ENCODE data around the gene AIFM2.
A peak's percentile ranks its signal among the peaks of the same experiment; 100 is the strongest.
"Not testable (repeated sequence)": the region's sequence is repeated elsewhere in the genome, so short reads cannot be mapped to it uniquely, and the experiment has no call there.

Gene AIFM2

GRCh38 chr10:70132098-70133029 is at the start of gene AIFM2:
Gene AIFM2, minus strand, starts transcription at chr10:70132825. Its CDS starts 8,741 bp downstream, at chr10:70124084.
- DNase-seq = no peak

GRCh38 chr10:70179209-70179608 is 46.6 kb upstream of the AIFM2 start:
- not testable (repeated sequence) for DNase-seq

- DNase-seq = no peak
These were observed 45.6 kb upstream of the AIFM2 start for GRCh38 chr10:70178139-70178725.

- DNase-seq = no peak
These were observed 43.8 kb upstream of the AIFM2 start for GRCh38 chr10:70176441-70176840.

GRCh38 chr10:70175516-70175915 is 42.9 kb upstream of the AIFM2 start:
- no peak for DNase-seq

- DNase-seq = no peak
These were observed 41.6 kb upstream of the AIFM2 start for GRCh38 chr10:70174058-70174741.

GRCh38 chr10:70169649-70170364 is 37.2 kb upstream of the AIFM2 start:
- DNase-seq = no peak

GRCh38 chr10:70169011-70169410 is 36.4 kb upstream of the AIFM2 start:
- DNase-seq = no peak

- DNase-seq = no peak
These were observed 34.6 kb upstream of the AIFM2 start for GRCh38 chr10:70167246-70167645.

GRCh38 chr10:70166394-70166793 is 33.8 kb upstream of the AIFM2 start:
- DNase-seq = no peak

GRCh38 chr10:70164163-70164562 is 31.5 kb upstream of the AIFM2 start:
- DNase-seq = no peak

- DNase-seq = no peak
These were observed 30.8 kb upstream of the AIFM2 start for GRCh38 chr10:70163448-70163847.

- DNase-seq = no peak
These were observed 30.2 kb upstream of the AIFM2 start for GRCh38 chr10:70162892-70163201.

- DNase-seq = no peak
These were observed 29.7 kb upstream of the AIFM2 start for GRCh38 chr10:70162151-70162891.

GRCh38 chr10:70160798-70161197 is 28.2 kb upstream of the AIFM2 start:
- no peak for DNase-seq

- DNase-seq = not testable (repeated sequence)
These were observed 26.7 kb upstream of the AIFM2 start for GRCh38 chr10:70159366-70159765.

GRCh38 chr10:70158113-70158512 is 25.5 kb upstream of the AIFM2 start:
- no peak for DNase-seq

GRCh38 chr10:70155255-70155838 is 22.7 kb upstream of the AIFM2 start:
- no peak for DNase-seq

GRCh38 chr10:70148516-70148915 is 15.9 kb upstream of the AIFM2 start:
- DNase-seq = no peak

GRCh38 chr10:70147259-70147625 is 14.6 kb upstream of the AIFM2 start:
- no peak for DNase-seq

- DNase-seq = peak; percentile 63 to 80
These were observed 14.0 kb upstream of the AIFM2 start, which contains the start of gene TYSND1 for GRCh38 chr10:70146489-70147258. Gene TYSND1, minus strand, starts transcription at chr10:70146700. Its CDS starts 114 bp downstream, at chr10:70146586.

Measured in NCI-H187 (cell line).